HG03460 (cell line): Measurements from ENCODE around the gene TXLNB.
"Not testable (repeated sequence)": the region's sequence is repeated elsewhere in the genome, so short reads cannot be mapped to it uniquely, and the experiment has no call there.

Experiments
- ATAC-seq: cut with Tn5 transposase; IDR thresholded peaks from one replicate; pipeline ENCODE4 v1.9.1; 2021; ENCODE audit not compliant: unreplicated experiment

The TXLNB gene

DNA sequence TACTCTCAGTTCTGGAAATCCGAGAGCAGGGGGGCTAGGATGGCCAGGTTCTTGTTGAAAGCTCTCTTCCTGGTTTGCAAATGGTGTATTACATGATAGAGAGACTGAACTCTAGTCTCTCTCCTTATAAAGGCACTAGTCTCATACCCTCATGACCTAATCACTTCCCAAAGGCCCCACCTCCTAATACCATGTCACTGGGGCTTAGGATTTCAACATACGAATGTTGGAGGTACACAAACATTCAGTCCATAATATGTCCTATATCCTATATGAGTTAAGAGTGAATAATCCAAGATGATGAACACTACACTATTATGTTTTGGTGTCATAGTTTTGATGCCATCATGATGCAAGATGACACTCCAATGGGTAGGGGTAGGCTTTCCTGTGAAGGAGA lies 20.0 kb upstream of the TXLNB start:
- ATAC-seq, result no peak

DNA sequence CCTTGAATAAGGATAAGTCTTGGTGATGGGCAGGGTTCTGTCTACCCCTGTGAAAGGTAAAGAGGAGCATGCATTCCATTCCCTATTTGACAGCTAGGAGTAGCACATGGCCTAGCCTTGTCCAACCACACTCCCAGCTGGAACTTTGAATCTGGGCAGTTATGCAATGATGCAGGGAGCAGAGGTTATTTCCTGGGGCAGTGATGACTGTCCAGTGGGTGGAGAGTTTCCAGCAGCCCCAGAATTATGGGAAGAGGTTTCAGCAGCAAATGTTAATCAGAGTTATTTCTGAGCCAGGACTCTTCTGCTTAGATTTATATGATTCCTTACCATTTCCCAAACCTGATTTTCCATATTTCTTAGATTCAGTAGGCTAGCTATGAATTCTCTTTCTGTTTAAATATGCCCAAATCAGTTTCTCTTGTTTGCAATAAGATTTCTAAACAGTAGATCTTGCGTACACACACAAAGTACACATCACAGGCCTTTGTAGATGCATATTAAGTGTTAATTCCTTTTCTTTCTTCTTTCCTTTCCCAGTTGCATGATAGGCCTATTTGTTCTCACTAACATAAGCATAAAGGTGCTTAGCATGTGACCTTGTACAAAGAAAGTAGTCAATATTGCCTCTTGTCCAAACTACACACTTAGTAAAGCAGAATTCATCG lies 17.3 kb upstream of the TXLNB start:
- no peak for ATAC-seq

DNA sequence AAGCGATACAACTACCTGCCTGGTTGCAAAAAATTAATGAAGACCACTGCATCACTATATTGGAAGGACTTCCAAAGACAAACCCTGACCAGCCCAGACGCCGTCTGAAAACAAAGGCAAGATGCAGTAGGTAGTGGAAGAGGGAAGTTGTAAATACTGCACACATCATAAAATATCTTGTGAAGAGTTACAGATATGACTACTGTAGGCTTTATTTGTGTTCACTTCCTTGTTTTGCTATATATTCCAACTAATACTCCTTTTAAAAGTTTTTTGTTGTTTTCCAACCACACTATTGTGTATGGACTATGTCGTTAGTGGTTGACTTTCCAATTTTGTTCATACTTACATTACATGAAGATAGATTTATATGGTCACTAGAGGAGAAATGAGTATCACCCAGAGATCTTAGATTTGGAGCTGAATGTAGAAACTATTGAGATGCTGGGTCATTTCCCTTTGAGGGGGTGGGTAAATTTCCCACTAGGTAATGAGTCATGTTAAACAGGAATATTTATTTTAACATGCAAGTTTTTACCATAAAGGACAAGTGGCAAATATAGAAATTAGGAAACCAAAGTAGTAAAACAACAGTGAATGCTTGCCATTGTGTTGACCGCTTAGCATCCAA lies 16.6 kb upstream of the TXLNB start:
- no peak for ATAC-seq

DNA sequence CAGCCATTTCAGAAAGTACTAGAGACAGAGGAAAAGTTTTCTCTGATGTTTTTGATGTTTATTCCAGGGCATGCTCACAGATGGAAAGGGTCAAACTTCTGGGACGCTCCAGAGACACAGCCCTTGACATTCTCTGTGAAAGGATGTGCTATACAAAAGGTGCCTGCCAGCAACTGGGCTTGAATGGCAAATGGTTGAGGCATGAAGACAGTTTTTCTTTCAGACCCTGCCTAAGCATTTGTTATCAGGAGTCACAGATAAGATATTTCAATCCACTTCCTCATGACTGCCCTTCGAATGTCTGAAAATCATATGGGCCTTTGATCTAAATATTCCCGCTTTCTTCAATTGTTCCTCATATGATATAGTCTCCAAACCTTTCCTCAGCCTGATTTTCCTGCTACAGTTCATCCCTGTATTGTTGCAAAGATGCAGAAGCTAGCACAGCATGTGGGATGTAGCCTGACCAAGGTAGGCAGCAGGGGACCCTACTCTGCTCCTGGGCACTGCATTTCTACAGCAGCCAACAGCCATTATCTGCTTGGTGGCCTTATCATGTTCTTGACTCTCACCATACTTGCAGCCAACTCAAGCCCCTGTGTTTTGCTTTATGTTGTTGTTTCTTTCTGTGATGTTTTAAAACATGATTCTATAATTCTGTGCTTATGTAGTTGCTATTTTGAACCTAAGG lies 14.6 kb upstream of the TXLNB start:
- ATAC-seq, result no peak

DNA sequence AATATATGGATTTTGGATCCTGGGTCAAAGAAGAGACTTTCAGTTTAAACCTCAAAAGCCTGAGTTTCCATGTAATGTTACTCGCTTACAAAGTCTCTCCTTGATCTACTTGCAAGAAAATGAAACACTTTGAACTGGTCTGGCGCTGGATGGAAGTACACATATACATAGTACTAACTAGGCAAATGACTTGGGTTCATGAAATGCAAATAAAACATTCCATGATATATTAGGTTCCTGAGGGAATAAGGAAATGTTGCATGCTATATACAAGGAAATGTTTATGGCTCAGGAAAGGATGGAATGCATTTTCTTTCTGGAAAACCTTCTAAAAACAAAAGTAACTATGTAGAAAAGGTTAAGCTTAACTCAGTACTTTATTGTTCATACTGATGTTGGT lies 11.4 kb upstream of the TXLNB start:
- no peak for ATAC-seq

DNA sequence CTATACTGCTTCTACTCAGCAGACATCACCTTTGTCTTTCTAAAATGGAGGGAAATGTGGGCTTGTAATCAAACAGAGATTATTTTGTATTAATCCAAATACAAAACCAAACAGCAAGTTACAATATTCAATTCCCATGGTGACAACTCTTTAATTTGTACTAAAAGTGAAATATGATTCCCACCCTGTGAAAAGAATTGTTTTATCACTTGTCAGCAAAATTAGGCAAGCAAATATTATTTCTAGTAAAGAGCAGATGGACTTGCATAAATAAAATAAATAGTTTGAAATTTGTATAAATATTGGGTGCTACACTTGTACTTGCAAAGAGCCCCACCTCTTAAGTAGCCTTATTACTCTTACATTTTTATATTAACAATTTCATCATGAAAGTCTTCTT lies 6.1 kb upstream of the TXLNB start:
- ATAC-seq, result no peak

DNA sequence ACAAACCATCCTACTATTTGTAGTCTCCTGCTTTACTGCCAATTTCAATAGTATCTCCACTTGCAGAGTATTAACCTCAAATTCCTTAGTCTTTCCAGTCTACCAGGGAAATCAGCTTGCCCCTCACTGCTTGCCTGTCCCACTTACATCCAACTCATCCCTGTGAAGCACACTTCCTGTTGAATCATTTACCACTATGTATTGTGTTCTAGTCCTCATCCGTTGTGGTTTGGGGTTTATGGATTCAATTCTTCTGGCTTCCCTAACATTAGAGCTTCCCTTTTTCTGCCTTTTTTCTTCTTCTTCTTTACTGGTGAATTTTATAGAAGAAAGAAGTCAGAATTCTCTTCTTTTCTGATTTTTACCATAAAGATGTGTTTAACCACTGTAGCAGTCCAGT lies 5.1 kb upstream of the TXLNB start:
- no peak for ATAC-seq

DNA sequence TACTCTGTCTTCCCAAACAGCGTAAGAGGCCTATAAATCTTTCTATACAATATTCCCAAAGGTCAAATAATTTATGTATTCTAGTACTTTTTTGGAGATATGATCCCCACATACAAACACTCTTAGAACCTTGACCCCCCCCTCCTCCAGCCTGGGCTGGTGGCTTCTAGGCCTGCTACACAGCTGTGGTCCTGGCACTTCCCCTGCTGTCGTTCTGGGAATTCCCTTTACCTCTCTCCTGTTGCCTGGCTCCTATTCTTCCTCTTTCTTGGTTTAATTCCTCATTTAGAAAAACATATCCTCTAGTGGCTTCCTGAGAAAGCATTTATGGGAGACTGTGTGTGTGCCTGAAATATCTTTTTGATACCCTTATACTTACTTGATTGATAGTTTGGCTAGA lies 4.1 kb upstream of the TXLNB start:
- no peak for ATAC-seq

DNA sequence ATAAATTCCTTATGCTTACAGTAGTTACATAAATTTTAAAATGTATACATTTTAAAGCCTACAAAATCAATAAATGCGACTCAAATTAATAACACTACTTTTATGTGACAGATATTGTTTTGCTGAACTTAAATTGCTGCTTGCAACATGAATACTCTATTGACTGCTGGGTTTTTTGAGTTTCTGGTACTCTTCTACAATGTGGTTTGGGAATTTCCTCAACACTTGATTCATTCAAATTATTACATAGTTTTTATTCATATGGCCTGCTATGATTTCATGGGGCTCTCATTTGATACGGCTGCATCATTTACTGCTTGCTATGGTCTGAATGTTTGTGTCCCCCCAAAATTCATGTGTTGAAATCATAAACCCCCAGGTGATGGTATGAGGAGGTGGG lies 2.3 kb upstream of the TXLNB start:
- ATAC-seq, result no peak

DNA sequence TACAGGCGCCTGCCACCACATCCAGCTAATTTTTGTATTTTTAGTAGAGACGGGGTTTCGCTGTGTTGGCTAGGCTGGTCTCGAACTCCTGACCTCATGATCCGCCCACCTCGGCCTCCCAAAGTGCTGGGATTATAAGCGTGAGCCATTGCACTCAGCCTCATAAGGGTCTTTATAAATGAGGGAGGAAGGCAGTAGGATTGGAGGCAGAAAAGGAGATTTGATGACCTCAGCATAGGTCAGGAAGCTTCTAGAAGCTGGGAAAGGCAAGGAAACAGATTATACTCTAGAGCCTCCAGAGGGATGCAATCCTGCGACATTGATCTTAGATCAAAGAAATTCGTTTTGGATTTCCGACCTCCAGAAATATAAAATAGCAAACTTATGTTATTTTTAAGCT lies 1.4 kb upstream of the TXLNB start:
- not testable (repeated sequence) for ATAC-seq

DNA sequence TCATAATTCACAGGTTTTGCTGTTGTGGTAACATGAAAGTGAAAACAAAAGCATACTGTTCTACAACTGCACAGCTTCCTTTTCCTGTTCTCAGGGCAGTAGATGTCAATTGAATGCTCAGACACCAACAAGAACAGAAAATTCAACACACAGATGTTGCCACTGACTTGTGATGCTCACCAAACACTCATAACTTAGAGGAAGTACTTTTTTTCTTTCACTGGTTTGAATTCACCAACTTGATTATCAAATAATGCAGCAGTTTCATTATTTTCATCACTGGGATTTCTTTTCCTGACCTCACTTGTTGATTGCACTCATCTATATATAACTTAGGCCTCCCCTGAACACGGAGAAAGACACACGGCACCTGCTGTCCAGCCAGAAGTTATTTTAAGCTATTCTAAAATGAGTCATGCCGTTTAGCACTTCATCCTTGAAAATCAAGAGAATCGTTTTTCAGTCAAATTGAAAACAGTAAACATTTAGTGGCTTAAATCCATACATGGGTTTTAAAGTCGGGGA lies 949 bp downstream of the TXLNB start:
- peak; percentile 72 for ATAC-seq

DNA sequence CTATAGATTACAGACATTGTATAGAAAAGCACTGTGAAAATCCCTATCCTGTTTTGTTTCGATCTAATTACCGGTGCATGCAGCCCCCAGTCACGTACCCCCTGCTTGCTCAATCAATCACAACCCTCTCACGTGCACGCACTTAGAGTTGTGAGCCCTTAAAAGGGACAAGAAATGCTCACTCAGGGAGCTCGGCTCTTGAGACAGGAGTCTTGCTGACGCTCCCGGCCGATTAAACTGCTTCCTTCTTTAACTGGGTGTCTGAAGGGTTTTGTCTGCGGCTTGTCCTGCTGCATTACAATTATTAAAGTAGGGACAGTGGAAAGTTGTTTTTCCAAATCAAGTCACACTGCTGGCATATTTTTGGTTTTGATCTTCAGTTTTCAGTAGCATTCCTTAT lies 2.6 kb downstream of the TXLNB start:
- no peak for ATAC-seq

DNA sequence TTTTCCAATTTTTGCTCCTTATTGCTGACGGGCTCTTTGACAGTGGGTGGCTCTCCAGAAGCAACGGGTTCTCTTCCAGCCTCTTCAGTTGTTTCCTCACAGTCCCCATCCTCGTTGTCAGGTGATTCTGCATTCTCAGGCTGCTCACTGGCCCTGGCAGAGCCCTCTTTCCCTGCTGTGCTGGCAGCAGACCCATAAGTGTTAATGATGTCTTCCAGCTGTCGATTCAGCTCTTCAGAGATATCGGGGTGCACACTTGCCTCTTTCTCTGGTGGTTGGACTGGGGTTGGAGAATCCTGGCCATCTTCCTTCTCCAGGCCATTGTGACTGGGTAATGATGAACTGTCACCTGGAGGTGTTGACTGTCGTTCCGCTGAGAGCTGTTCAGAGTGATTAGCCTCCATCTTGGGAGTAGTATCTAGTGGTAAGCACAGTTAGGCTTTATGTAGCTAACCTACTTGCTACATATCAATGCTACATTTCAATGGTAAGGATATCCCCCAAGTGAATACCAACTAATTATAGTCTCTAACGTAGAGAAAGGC lies 3.2 kb downstream of the TXLNB start:
- ATAC-seq, result no peak

DNA sequence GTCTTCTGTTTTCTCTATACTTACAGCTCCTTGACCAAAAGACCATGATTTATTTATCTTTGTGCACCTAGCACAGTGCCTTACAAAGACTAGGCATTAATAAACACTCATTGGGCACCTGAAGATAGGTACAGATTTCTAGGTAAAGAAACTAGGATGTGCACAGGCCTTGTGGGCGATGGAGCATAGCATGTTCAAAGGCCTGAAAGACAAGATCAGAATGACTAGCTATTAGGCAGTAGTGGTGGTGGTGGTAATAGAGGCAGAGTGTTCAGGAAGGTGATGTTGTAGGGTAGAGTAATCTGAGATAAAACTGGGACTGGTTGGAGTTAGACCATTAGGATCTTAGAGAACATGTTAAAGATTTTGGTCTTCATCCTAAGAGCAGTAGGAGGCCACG lies 3.9 kb downstream of the TXLNB start:
- no peak for ATAC-seq

DNA sequence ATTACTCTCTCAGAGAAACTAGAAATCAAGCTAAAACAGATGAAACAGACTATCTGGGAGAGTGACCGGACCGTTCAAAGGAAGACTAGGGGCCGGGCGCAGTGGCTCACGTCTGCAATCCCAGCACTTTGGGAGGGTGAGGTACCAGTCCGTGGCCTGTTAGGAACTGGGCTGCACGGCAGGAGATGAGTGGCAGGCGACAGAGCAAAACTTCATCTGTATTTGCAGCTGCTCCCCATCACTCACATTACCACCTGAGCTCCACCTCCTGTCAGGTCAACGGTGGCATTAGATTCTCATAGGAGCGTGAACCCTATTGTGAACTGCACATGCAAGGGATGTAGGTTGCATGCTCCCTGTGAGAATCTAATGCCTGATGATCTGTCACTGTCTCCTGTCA lies 5.4 kb downstream of the TXLNB start:
- ATAC-seq, result not testable (repeated sequence)

DNA sequence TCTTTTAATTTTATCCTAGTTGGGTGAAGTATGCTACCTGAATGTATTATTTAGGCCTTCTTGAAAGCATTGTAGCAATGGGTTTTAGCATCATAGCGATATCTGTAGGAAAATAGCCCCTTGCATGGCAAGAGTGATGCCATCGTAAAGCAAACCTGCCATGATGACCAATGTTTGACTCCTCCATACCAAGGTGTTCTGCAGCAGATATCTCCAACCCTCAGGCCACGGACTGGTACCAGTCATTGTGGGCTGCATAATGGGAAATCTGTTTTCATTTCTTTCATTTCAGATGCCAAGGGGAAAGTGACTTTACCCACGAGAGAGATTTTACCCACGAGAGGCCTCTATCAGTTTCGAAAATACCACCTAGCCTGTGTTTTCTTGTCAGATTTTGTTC lies 6.2 kb downstream of the TXLNB start:
- no peak for ATAC-seq

DNA sequence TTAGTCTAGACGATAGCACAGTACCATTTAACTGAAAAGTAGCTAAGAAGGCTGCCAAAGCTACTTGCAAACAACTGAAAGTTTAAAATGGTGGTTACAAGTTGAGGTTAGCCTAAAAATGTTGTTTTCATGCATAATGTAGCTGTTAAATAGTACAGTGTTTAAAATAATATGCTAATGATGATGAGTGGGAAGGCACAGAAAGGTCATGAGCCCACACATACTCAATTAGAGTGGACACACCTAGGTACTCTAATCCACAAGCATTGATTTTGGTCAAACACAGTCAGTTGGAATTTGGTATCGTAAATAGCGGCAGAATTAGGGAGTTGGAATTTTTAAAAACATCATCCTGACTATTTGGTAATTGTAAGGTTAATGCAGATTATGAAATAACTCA lies 7.0 kb downstream of the TXLNB start:
- no peak for ATAC-seq

DNA sequence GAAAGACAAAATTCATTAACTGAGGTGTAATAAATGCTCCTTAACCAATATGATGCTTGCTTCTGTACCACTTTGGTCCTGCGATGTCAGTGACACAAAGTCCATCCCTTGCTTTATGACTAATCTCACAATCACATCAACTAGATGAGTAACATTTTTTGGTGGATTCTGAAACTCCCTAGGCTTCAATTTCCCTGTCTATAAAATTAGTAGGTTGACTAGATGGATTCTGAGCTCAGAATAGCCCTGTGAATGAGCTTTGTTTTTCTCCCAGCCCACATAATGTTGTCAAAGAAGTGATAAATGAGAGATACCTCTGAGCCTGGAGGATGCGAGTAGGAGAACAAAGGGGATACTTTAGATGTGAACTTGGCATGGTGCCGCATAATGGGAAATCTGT lies 9.1 kb downstream of the TXLNB start:
- no peak for ATAC-seq

DNA sequence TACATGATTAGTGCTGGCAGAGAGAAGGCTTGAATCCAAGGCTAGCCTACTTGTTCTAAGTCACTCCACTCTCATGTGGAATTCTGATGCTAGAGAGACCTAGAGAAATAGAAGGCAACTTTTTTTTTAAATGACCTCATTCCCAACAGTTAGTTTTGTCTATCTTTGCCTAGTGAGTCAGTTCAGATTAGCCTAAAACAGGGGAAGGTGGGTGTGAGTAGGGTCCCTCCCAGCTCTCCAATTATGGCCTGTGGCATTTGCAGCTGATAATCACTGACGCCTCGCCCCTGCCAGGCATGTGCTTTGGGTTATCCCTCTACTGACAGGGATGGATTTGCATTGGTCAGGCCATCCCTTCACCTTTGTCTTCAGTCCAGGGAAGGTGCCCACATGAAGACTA lies 13.6 kb downstream of the TXLNB start:
- ATAC-seq, result no peak

DNA sequence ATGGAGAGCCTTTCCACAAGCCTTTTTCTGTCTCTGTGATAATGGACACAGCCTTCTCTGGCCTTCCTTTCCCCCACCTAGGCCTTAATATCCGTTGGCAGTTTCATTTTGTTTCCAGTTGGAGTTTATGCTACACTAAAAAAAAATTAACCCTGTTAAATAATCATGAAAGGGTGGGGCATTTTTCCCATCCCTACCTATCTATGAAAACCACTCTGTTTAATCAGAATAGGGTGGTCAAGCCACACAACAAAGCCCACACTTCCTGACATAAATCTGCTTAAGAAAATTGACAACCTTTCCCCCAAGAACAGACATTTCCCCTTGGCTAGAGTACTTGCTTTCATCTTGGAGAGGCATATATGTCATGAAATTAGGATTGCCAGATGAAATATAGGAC lies 14.2 kb downstream of the TXLNB start:
- no peak for ATAC-seq

DNA sequence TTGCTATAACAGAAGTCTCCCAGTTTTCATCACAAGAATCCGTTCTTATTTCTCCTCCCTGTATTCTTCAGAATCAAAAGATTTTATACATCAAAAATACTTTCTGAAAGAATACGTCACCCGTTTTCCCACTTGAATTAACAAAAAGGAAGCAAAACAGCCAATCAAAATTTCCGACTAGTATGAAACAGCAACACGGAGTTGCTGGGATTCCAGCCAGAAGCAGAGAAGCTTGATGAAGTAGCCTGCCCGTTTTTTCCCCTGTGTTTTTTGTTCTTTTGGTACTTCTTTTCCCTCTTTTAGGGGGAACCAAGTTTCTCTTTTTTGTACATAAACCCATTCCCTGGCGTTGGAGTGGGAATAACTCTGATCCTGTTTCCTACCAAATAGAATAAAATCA lies 14.6 kb downstream of the TXLNB start:
- no peak for ATAC-seq
